GM18502 (cell line): ENCODE data around the gene NSD2.

Experiments used
- ATAC-seq: cut with Tn5 transposase; IDR thresholded peaks from one replicate; pipeline ENCODE4 v1.9.1; 2021; ENCODE audit warnings: mild to moderate bottlenecking; ENCODE audit not compliant: unreplicated experiment, poor library complexity

NSD2 gene

GRCh38 chr4:1964971-1965370 lies 93.8 kb downstream of the NSD2 start:
- no peak for ATAC-seq

GRCh38 chr4:1967512-1968149 lies 96.4 kb downstream of the NSD2 start:
- ATAC-seq, result no peak

- no peak for ATAC-seq
Measured at GRCh38 chr4:1968686-1969295, 97.6 kb downstream of the NSD2 start.

GRCh38 chr4:1969928-1970723 lies 98.9 kb downstream of the NSD2 start:
- no peak for ATAC-seq

- no peak for ATAC-seq
Measured at GRCh38 chr4:1970926-1971325, 99.7 kb downstream of the NSD2 start.

GRCh38 chr4:1971456-1972200 lies 100.4 kb downstream of the NSD2 start:
- no peak for ATAC-seq

GRCh38 chr4:1972414-1972813 lies 101.2 kb downstream of the NSD2 start:
- ATAC-seq, result no peak

GRCh38 chr4:1973218-1973617 lies 102.0 kb downstream of the NSD2 start:
- ATAC-seq, result no peak

- no peak for ATAC-seq
Measured at GRCh38 chr4:1973661-1974060, 102.5 kb downstream of the NSD2 start.

- ATAC-seq, result no peak
Measured at GRCh38 chr4:1974840-1975239, 103.6 kb downstream of the NSD2 start.

- no peak for ATAC-seq
Measured at GRCh38 chr4:1975391-1975801, 104.2 kb downstream of the NSD2 start.

GRCh38 chr4:1975880-1976279 lies 104.7 kb downstream of the NSD2 start:
- no peak for ATAC-seq

GRCh38 chr4:1976416-1977352 lies 105.5 kb downstream of the NSD2 start:
- ATAC-seq, result no peak

- no peak for ATAC-seq
Measured at GRCh38 chr4:1978226-1978625, 107.0 kb downstream of the NSD2 start.

GRCh38 chr4:1978741-1979476 lies 107.7 kb downstream of the NSD2 start:
- ATAC-seq, result no peak

- ATAC-seq, result no peak
Measured at GRCh38 chr4:1979477-1980196, 108.4 kb downstream of the NSD2 start.

GRCh38 chr4:1980561-1981041 lies 109.4 kb downstream of the NSD2 start:
- ATAC-seq, result no peak
